Progenitor cell of endocrine pancreas (in vitro differentiated cells): ENCODE data around the gene SPOCK3. TPM values are rescaled to one million over a fixed set of nuclear protein-coding genes. Genes with fewer than 3 reads are reported as not detected.

ENCODE experiments used
- DNase-seq: peaks from one replicate; pipeline ENCODE4 v3.0.0; 2021; ENCODE audit warnings: low spot score; ENCODE audit not compliant: unreplicated experiment
- H3K27ac Mint-ChIP-seq: 2 replicates; pipeline ENCODE4 v1.8.0; 2021; ENCODE audit warnings: mild to moderate bottlenecking, moderate library complexity, mixed read lengths
- H3K27me3 Mint-ChIP-seq: 2 replicates; pipeline ENCODE4 v1.8.0; 2021; ENCODE audit warnings: mixed read lengths
- H3K36me3 Mint-ChIP-seq: 2 replicates; pipeline ENCODE4 v1.8.0; 2022; ENCODE audit warnings: mixed read lengths; ENCODE audit not compliant: insufficient read depth
- H3K4me1 Mint-ChIP-seq: 2 replicates; pipeline ENCODE4 v1.8.0; 2021; ENCODE audit warnings: low read depth, mixed read lengths
- H3K4me3 Mint-ChIP-seq: 2 replicates; pipeline ENCODE4 v1.8.0; 2021; ENCODE audit warnings: low read depth, mild to moderate bottlenecking, moderate library complexity, mixed read lengths
- H3K9me3 Mint-ChIP-seq: 2 replicates; pipeline ENCODE4 v1.8.0; 2021; ENCODE audit warnings: low read depth, mixed read lengths
- total RNA-seq: library from RNA; stranded (reverse); gene quantifications from 2 replicates; pipeline ENCODE4 v1.2.1, GENCODE V29; 2021
- TF ChIP-seq, protein P1 (sequence below): fragments of 200-600 bp; sonication (generic); IDR thresholded peaks from one replicate; pipeline ENCODE4 v1.5.0; 2021; ENCODE audit warnings: antibody characterized with exemption, mild to moderate bottlenecking; ENCODE audit not compliant: unreplicated experiment

The SPOCK3 gene
- total RNA-seq, 1 donor from 2014 or later: 1.3 TPM

DNA sequence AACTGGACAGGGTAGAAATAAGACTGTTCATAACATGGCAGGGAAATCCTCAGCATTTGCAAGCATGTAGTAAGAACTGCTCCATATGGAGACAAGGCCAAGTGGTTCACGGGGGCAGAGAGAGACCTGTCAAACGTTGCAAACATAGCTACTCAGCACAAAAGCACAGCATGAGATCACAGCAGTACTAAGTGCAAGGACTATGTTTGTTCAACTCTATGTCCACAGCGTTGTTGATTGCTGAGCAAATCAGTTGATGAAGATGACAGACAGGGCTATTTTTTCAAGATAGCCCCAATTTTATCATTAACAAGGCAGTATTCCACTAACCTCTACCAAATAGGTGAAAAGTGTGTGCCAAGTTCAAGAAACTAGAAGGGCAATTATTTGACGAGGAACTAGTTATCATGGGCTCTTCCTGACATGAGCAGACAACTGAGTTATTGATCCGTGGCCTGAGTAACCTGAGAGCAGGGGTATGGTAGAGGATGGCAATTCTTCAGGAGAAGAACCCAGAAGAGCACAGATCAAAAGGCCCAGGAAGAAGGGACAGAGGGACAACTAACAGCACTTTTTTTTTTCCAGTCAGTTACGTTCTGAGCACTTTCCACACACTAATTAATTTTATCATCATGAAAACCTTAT, 57.4 kb downstream of the SPOCK3 start:
- Mint-ChIP-seq H3K36me3 (no peaks in the 10 kb centered on the region), H3K27me3 (peaks cover 33% of the 10 kb centered on the region), H3K4me3 (no peak overlapping the region), H3K4me1 (peaks cover 14% of the 10 kb centered on the region), H3K27ac (no peak overlapping the region), H3K9me3 (no peaks in the 10 kb centered on the region)
- no peak for DNase-seq
- TF ChIP-seq, protein P1, sequence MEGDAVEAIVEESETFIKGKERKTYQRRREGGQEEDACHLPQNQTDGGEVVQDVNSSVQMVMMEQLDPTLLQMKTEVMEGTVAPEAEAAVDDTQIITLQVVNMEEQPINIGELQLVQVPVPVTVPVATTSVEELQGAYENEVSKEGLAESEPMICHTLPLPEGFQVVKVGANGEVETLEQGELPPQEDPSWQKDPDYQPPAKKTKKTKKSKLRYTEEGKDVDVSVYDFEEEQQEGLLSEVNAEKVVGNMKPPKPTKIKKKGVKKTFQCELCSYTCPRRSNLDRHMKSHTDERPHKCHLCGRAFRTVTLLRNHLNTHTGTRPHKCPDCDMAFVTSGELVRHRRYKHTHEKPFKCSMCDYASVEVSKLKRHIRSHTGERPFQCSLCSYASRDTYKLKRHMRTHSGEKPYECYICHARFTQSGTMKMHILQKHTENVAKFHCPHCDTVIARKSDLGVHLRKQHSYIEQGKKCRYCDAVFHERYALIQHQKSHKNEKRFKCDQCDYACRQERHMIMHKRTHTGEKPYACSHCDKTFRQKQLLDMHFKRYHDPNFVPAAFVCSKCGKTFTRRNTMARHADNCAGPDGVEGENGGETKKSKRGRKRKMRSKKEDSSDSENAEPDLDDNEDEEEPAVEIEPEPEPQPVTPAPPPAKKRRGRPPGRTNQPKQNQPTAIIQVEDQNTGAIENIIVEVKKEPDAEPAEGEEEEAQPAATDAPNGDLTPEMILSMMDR: no peak

DNA sequence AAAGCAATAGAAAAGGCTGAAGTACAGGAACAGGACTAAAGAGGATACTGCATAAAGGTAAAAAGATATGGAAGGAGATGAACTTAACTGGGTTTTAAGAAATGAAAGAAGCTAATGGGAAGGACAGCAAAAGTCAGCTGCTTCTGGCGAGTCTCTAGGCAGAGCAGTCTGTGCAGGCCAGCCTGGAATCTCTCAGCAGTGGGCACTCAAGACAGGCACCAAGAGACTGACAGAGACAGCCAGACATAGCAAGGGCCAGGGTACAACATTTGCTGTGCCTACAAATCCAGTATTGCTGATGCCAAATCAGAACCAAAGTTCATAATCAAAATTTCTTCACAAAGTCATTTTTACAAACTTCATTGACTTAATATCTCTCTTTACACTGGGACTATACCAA, 62.4 kb downstream of the SPOCK3 start:
- TF ChIP-seq, protein P1: no peak

DNA sequence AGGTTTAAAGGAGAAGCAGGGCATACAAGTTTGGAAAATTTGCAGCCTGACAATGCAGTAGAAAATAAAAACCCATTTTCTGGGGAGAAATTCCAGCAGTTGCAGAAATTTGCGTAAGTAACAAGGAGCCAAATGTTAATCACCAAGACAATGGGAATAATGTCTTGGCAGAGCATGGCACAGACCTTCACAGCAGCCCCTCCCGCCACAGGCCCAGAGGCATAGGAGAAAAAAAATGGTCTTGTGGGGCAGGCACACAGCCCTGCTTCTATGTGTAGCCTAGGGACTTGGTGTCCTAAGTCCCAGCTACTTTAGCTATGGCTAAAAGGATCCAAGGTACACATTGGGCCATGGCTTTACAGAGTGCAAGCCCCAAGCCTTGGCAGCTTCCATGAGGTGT, 65.7 kb downstream of the SPOCK3 start:
- no peaks in the 10 kb centered on the region for H3K36me3 Mint-ChIP-seq
- TF ChIP-seq, protein P1: no peak
- H3K9me3 Mint-ChIP-seq: peaks cover 3% of the 10 kb centered on the region
- peaks cover 26% of the 10 kb centered on the region for H3K27me3 Mint-ChIP-seq
- no peak overlapping the region for H3K27ac Mint-ChIP-seq
- H3K4me1 Mint-ChIP-seq: no peaks in the 10 kb centered on the region
- no peak overlapping the region for H3K4me3 Mint-ChIP-seq
- no peak for DNase-seq

More for the DNA sequence above, 62.4 kb downstream of the SPOCK3 start:
- DNase-seq: no peak
- Mint-ChIP-seq H3K36me3 (no peaks in the 10 kb centered on the region), H3K27me3 (peaks cover 26% of the 10 kb centered on the region), H3K4me1 (peaks cover 6% of the 10 kb centered on the region), H3K4me3 (no peak overlapping the region), H3K27ac (no peak overlapping the region), H3K9me3 (peaks cover 3% of the 10 kb centered on the region)

DNA sequence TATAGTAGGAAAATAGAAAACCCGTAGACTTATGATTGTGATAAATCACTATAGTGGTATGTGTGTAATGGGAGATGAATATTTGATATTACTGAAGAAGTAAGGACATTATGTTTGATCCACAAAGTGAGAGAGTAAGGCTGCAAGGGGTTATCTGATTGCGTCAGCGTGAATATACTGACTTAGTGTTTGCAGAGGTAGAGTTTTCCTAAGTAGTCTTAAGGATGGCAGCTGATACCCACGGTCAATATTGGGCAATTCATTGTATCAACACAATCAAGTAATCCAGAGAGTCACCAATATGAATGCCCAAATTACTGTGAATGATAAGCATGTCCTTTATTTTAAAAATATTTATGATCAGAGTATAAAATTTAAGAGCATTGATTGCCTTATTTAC, 83.7 kb downstream of the SPOCK3 start:
- TF ChIP-seq, protein P1: no peak
- Mint-ChIP-seq H3K27ac (no peak overlapping the region), H3K4me3 (no peak overlapping the region), H3K36me3 (no peaks in the 10 kb centered on the region), H3K27me3 (no peaks in the 10 kb centered on the region), H3K9me3 (peaks cover 3% of the 10 kb centered on the region), H3K4me1 (no peaks in the 10 kb centered on the region)
- DNase-seq: no peak

DNA sequence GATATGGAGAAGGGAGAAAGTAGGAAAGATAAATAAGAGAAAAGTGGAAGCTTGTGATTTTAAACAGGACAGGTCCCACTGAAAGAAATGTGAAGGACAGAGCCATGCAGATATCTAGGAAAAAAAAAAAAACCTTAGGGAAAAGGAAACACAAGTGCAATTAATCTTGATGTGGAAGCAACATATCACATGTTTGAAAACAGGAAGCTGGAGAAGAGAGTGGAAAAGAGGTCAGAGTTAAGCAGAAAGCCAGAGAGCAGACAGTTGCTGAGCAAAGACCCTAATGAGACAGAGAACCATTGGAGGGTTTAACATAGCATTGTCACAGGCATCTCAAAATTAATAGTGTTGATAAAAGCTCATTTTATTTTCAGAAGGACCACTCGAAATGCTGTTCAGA, 89.7 kb downstream of the SPOCK3 start:
- no peaks in the 10 kb centered on the region for H3K9me3 Mint-ChIP-seq
- TF ChIP-seq, protein P1: no peak
- no peak for DNase-seq
- H3K27ac Mint-ChIP-seq: no peak overlapping the region
- H3K4me1 Mint-ChIP-seq: no peaks in the 10 kb centered on the region
- no peaks in the 10 kb centered on the region for H3K27me3 Mint-ChIP-seq
- no peak overlapping the region for H3K4me3 Mint-ChIP-seq
- no peaks in the 10 kb centered on the region for H3K36me3 Mint-ChIP-seq
